Measurements from ENCODE around the gene INSR. TPM values are rescaled to one million over a fixed set of nuclear protein-coding genes. Genes with fewer than 3 reads are reported as not detected.

The INSR gene
- total and polyA plus RNA-seq, 2 experiments from 2014 or later = 19.2 to 52.1 TPM

DNA sequence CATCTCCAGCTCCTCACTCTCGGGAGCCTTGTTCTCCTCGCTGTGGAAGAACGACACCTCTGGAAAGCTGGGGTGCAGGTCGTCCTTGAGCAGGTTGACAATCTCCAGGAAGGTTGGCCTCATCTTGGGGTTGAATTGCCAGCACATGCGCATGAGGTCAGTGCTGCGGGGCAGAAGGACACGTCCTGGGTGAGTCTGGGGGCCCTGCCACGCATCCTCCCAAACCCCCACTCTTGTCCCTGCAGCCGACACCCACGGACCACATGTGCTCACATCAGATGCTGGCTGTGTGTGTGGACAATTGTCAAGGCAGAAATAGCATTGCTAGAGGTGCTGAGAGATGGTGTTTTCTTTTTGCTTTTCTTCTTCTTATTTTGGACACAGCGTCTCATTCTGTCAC lies 177.0 kb downstream of the INSR start:
- Mint-ChIP-seq H3K27me3 (ENCODE audit: insufficient read depth, low read depth, poor library complexity) (peaks cover 6% of the 10 kb centered on the region), H3K4me1 (no peaks in the 10 kb centered on the region), H3K9me3 (no peaks in the 10 kb centered on the region; the same call in 2 of the 3 replicates), H3K4me3 (no peak overlapping the region), H3K36me3 (ENCODE audit: low read depth) (peaks cover 56% of the 10 kb centered on the region), H3K27ac (no peak overlapping the region)
- no peak for TF ChIP-seq ZNF331 (CRISPR knock-in tag; IDR thresholded peaks at IDR 0.05; ENCODE audit: low read depth)
- no peak for DNase-seq (ENCODE audit: low spot score)
- Histone ChIP-seq H3K36me3 (ENCODE audit: insufficient read depth) (0 out of 2 replicates have a peak, but pooled peaks cover 9% of the 10 kb centered on the region), H3K27me3 (ENCODE audit: insufficient read depth) (no peaks in the 10 kb centered on the region), H3F3A (replicated peaks; ENCODE audit: low read depth) (no peaks in the 10 kb centered on the region), H3K4me1 (ENCODE audit: insufficient read depth) (no peaks in the 10 kb centered on the region), H3K79me2 (replicated peaks; ENCODE audit: insufficient read depth) (no peaks in the 10 kb centered on the region), H3K4me3 (no peak overlapping the region), H3K27ac (ENCODE audit: low read depth) (no peak overlapping the region), H3K9me2 (ENCODE audit: insufficient read depth) (no peaks in the 10 kb centered on the region), H2AFZ (no peak overlapping the region), H4K20me1 (replicated peaks; ENCODE audit: insufficient read depth) (no peaks in the 10 kb centered on the region), H3K4me2 (no peak overlapping the region)
- no peak for ATAC-seq

DNA sequence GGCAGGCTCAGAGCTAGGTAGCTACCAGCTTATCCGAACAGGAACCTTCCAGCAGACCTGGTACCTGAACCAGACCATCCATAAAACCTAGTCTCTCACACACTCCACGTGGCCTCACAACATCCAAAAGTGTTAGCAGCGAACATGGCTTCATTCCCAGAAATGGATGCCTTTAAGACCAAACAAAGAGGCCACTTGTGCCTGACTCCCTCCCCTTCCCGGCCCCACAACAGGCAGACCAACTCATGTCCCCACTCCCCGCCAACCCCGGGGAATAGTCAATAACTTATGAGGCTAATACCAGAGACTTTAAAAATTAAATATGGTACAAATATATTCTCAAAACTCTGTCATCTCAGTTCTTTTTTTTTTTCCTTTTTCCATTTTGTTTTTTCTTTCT lies 178.5 kb downstream of the INSR start:
- no peak overlapping the region for H3K27ac Mint-ChIP-seq

More for the DNA sequence above, 178.5 kb downstream of the INSR start:
- H3K27me3 Mint-ChIP-seq (ENCODE audit: insufficient read depth, low read depth, poor library complexity) = peaks cover 6% of the 10 kb centered on the region
- no peak for ATAC-seq
- Histone ChIP-seq H3K9me2 (ENCODE audit: insufficient read depth) (no peaks in the 10 kb centered on the region), H3K4me1 (ENCODE audit: insufficient read depth) (no peaks in the 10 kb centered on the region), H3F3A (replicated peaks; ENCODE audit: low read depth) (no peaks in the 10 kb centered on the region), H3K27ac (ENCODE audit: low read depth) (no peak overlapping the region), H4K20me1 (replicated peaks; ENCODE audit: insufficient read depth) (no peaks in the 10 kb centered on the region), H3K79me2 (replicated peaks; ENCODE audit: insufficient read depth) (no peaks in the 10 kb centered on the region), H3K4me2 (no peak overlapping the region), H3K4me3 (no peak overlapping the region), H2AFZ (no peak overlapping the region), H3K36me3 (ENCODE audit: insufficient read depth) (0 out of 2 replicates have a peak, but pooled peaks cover 9% of the 10 kb centered on the region), H3K27me3 (ENCODE audit: insufficient read depth) (no peaks in the 10 kb centered on the region)
- H3K36me3 Mint-ChIP-seq (ENCODE audit: low read depth) = peaks cover 46% of the 10 kb centered on the region
- H3K4me3 Mint-ChIP-seq = no peak overlapping the region
- DNase-seq (ENCODE audit: low spot score) = no peak
- H3K4me1 Mint-ChIP-seq = no peaks in the 10 kb centered on the region
- TF ChIP-seq, protein P1, sequence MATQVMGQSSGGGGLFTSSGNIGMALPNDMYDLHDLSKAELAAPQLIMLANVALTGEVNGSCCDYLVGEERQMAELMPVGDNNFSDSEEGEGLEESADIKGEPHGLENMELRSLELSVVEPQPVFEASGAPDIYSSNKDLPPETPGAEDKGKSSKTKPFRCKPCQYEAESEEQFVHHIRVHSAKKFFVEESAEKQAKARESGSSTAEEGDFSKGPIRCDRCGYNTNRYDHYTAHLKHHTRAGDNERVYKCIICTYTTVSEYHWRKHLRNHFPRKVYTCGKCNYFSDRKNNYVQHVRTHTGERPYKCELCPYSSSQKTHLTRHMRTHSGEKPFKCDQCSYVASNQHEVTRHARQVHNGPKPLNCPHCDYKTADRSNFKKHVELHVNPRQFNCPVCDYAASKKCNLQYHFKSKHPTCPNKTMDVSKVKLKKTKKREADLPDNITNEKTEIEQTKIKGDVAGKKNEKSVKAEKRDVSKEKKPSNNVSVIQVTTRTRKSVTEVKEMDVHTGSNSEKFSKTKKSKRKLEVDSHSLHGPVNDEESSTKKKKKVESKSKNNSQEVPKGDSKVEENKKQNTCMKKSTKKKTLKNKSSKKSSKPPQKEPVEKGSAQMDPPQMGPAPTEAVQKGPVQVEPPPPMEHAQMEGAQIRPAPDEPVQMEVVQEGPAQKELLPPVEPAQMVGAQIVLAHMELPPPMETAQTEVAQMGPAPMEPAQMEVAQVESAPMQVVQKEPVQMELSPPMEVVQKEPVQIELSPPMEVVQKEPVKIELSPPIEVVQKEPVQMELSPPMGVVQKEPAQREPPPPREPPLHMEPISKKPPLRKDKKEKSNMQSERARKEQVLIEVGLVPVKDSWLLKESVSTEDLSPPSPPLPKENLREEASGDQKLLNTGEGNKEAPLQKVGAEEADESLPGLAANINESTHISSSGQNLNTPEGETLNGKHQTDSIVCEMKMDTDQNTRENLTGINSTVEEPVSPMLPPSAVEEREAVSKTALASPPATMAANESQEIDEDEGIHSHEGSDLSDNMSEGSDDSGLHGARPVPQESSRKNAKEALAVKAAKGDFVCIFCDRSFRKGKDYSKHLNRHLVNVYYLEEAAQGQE (IDR thresholded peaks at IDR 0.05; ENCODE audit: unreplicated experiment) = no peak
- no peak for TF ChIP-seq ZNF114 (CRISPR knock-in tag; IDR thresholded peaks at IDR 0.05)
- TF ChIP-seq EZH2 (IDR thresholded peaks at IDR 0.05; ENCODE audit: low read depth, unreplicated experiment) = no peak
- TF ChIP-seq, protein P2, sequence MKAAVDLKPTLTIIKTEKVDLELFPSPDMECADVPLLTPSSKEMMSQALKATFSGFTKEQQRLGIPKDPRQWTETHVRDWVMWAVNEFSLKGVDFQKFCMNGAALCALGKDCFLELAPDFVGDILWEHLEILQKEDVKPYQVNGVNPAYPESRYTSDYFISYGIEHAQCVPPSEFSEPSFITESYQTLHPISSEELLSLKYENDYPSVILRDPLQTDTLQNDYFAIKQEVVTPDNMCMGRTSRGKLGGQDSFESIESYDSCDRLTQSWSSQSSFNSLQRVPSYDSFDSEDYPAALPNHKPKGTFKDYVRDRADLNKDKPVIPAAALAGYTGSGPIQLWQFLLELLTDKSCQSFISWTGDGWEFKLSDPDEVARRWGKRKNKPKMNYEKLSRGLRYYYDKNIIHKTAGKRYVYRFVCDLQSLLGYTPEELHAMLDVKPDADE (IDR thresholded peaks at IDR 0.05) = no peak
- TF ChIP-seq ZNF331 (CRISPR knock-in tag; IDR thresholded peaks at IDR 0.05; ENCODE audit: low read depth) = no peak
- no peaks in the 10 kb centered on the region; the same call in 2 of the 3 replicates for H3K9me3 Mint-ChIP-seq
